SK-N-SH treated with all-trans-retinoic acid at 6 μM for 48 hours (cell line): ENCODE data around the gene ZNF22.

Source experiments
- ATAC-seq: fragments of 200-7000 bp; cut with Tn5 transposase; 3 replicates; pipeline ENCODE4 v1.9.1; 2020; ENCODE audit warnings: mild to moderate bottlenecking, moderate library complexity
- BACH2 ChIP-seq: fragments of 250-450 bp; sonication (Bioruptor Pico); IDR thresholded peaks from 2 replicates; pipeline ENCODE4 v1.9.0; 2021; ENCODE audit warnings: mild to moderate bottlenecking, borderline replicate concordance
- GLIS3 ChIP-seq: fragments of 250-450 bp; sonication (Bioruptor Pico); IDR thresholded peaks from 2 replicates; pipeline ENCODE4 v1.5.0; 2020; ENCODE audit warnings: mild to moderate bottlenecking, moderate library complexity
- ISL1 ChIP-seq: fragments of 250-450 bp; sonication (Bioruptor Pico); IDR thresholded peaks from 2 replicates; pipeline ENCODE4 v2.1.2; 2022; ENCODE audit warnings: mild to moderate bottlenecking, moderate library complexity
- PPARA ChIP-seq: fragments of 250-450 bp; sonication (Bioruptor Pico); IDR thresholded peaks from 2 replicates; pipeline ENCODE4 v1.5.0; 2020; ENCODE audit warnings: mild to moderate bottlenecking, borderline replicate concordance
- RARB ChIP-seq: fragments of 250-450 bp; sonication (Bioruptor Pico); IDR thresholded peaks from 2 replicates; pipeline ENCODE4 v1.8.0; 2021; ENCODE audit warnings: mild to moderate bottlenecking, moderate library complexity
- SNAI2 ChIP-seq: fragments of 250-450 bp; sonication (Bioruptor Pico); IDR thresholded peaks from 2 replicates; pipeline ENCODE4 v1.5.0; 2020; ENCODE audit warnings: mild to moderate bottlenecking, moderate library complexity
- ZFP3 ChIP-seq: fragments of 250-450 bp; sonication (Bioruptor Pico); IDR thresholded peaks from 2 replicates; pipeline ENCODE4 v1.5.0; 2020; ENCODE audit warnings: mild to moderate bottlenecking, moderate library complexity
- ZFP30 ChIP-seq: fragments of 450-650 bp; formaldehyde crosslinking; IDR thresholded peaks from 2 replicates; pipeline ENCODE4 v1.5.0; 2022; ENCODE audit warnings: mild to moderate bottlenecking, moderate library complexity
- ZNF70 ChIP-seq: fragments of 450-650 bp; formaldehyde crosslinking; IDR thresholded peaks from 2 replicates; pipeline ENCODE4 v1.5.0; 2020; ENCODE audit warnings: mild to moderate bottlenecking, moderate library complexity
- ZNF8 ChIP-seq: fragments of 450-650 bp; formaldehyde crosslinking; IDR thresholded peaks from 2 replicates; pipeline ENCODE4 v1.5.0; 2020; ENCODE audit warnings: mild to moderate bottlenecking, moderate library complexity
- TF ChIP-seq, protein P1 (sequence below): fragments of 250-450 bp; sonication (Bioruptor Pico); IDR thresholded peaks from 2 replicates; pipeline ENCODE4 v1.5.0; 2020; ENCODE audit warnings: mild to moderate bottlenecking, moderate library complexity
- TF ChIP-seq, protein P2 (sequence below): fragments of 250-450 bp; sonication (Bioruptor Pico); IDR thresholded peaks from 2 replicates; pipeline ENCODE4 v1.8.0; 2020; ENCODE audit warnings: mild to moderate bottlenecking, moderate library complexity, borderline replicate concordance
- TF ChIP-seq, protein P3 (sequence below): fragments of 250-450 bp; sonication (Bioruptor Pico); IDR thresholded peaks from 2 replicates; pipeline ENCODE4 v1.8.0; 2021; ENCODE audit warnings: low read depth, mild to moderate bottlenecking, moderate library complexity, borderline replicate concordance
- TF ChIP-seq, protein P4 (sequence below): fragments of 250-450 bp; sonication (Bioruptor Pico); IDR thresholded peaks from 2 replicates; pipeline ENCODE4 v1.5.1; 2021; ENCODE audit warnings: mild to moderate bottlenecking, moderate library complexity
- TF ChIP-seq, protein P5 (sequence below): fragments of 250-450 bp; sonication (Bioruptor Pico); IDR thresholded peaks from 2 replicates; pipeline ENCODE4 v1.5.1; 2020; ENCODE audit warnings: low read depth, mild to moderate bottlenecking, moderate library complexity

ZNF22 gene

DNA sequence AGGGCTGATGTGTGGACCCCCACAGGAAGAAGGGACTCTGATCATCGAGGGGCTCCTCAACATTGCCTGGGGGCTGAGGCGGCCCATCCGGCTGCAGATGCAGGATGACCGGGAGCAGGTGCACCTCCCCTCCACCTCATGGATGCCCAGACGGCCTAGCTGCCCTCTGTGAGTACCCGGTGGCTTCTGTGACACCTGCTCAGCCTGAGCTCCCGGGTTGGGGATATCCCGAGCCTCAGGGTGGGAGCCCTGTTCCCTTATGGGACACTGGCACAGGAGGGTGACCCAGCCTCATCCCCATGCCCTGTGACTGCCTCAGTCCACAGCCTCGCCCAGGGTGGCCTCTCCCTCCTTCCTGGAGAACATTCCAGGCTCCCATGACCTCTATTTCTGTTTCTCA, 18.2 kb upstream of the ZNF22 start:
- no peak for ATAC-seq

DNA sequence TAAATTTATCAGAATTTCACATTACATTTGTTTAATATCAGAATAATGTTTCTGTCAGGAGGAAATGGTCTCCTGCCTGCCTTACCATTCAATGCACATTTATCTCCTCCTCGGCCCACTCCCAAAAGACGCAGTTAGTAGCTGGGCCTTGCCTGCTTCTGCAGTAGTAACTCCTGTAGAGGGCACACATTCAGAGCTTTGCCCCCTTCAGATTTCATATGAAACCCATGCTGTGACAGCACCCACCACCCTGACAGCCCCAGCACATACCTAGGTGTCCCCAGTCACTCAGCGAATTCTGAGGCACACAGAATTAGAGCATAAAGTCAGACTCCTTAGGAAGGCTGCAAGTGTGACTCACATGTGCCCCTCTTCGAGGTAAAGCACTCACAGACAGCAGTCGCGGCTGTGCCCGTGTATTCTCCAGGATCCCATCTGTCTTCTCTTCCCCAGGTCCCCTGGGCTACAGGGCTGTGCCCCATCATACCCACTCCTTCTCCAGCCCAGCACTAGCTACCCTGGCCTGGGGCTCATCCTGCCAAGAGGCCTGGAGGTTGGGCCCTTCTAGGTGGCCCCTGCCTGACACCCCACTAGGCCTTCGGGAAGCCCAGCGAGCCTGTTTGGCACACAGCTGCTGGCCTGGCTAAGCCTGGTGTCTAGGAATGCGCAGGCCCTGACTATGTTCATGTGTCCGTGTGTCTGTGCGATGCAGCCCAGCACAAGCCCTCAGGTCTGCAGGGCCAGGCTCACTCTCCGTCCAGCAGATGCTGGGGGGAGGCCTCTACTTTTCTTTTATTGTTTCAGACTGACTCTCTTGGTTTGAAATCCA, 17.4 kb upstream of the ZNF22 start:
- ATAC-seq = no peak
- TF ChIP-seq ZNF8 (CRISPR knock-in tag) (no peak), ZFP30 (CRISPR knock-in tag) (no peak), PPARA (CRISPR knock-in tag) (no peak), ZFP3 (no peak)
- TF ChIP-seq, protein P1, sequence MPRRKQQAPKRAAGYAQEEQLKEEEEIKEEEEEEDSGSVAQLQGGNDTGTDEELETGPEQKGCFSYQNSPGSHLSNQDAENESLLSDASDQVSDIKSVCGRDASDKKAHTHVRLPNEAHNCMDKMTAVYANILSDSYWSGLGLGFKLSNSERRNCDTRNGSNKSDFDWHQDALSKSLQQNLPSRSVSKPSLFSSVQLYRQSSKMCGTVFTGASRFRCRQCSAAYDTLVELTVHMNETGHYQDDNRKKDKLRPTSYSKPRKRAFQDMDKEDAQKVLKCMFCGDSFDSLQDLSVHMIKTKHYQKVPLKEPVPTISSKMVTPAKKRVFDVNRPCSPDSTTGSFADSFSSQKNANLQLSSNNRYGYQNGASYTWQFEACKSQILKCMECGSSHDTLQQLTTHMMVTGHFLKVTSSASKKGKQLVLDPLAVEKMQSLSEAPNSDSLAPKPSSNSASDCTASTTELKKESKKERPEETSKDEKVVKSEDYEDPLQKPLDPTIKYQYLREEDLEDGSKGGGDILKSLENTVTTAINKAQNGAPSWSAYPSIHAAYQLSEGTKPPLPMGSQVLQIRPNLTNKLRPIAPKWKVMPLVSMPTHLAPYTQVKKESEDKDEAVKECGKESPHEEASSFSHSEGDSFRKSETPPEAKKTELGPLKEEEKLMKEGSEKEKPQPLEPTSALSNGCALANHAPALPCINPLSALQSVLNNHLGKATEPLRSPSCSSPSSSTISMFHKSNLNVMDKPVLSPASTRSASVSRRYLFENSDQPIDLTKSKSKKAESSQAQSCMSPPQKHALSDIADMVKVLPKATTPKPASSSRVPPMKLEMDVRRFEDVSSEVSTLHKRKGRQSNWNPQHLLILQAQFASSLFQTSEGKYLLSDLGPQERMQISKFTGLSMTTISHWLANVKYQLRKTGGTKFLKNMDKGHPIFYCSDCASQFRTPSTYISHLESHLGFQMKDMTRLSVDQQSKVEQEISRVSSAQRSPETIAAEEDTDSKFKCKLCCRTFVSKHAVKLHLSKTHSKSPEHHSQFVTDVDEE = no peak
- TF ChIP-seq, protein P2, sequence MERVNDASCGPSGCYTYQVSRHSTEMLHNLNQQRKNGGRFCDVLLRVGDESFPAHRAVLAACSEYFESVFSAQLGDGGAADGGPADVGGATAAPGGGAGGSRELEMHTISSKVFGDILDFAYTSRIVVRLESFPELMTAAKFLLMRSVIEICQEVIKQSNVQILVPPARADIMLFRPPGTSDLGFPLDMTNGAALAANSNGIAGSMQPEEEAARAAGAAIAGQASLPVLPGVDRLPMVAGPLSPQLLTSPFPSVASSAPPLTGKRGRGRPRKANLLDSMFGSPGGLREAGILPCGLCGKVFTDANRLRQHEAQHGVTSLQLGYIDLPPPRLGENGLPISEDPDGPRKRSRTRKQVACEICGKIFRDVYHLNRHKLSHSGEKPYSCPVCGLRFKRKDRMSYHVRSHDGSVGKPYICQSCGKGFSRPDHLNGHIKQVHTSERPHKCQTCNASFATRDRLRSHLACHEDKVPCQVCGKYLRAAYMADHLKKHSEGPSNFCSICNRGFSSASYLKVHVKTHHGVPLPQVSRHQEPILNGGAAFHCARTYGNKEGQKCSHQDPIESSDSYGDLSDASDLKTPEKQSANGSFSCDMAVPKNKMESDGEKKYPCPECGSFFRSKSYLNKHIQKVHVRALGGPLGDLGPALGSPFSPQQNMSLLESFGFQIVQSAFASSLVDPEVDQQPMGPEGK = no peak

More for the DNA sequence above, 18.2 kb upstream of the ZNF22 start:
- TF ChIP-seq PPARA (CRISPR knock-in tag) = no peak
- TF ChIP-seq, protein P2 = no peak
- TF ChIP-seq, protein P3, sequence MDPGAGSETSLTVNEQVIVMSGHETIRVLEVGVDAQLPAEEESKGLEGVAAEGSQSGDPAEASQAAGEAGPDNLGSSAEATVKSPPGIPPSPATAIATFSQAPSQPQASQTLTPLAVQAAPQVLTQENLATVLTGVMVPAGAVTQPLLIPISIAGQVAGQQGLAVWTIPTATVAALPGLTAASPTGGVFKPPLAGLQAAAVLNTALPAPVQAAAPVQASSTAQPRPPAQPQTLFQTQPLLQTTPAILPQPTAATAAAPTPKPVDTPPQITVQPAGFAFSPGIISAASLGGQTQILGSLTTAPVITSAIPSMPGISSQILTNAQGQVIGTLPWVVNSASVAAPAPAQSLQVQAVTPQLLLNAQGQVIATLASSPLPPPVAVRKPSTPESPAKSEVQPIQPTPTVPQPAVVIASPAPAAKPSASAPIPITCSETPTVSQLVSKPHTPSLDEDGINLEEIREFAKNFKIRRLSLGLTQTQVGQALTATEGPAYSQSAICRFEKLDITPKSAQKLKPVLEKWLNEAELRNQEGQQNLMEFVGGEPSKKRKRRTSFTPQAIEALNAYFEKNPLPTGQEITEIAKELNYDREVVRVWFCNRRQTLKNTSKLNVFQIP = no peak
- no peak for TF ChIP-seq SNAI2 (CRISPR knock-in tag)
- no peak for TF ChIP-seq ZNF8 (CRISPR knock-in tag)
- TF ChIP-seq GLIS3 = no peak
- no peak for TF ChIP-seq BACH2 (CRISPR knock-in tag)
- TF ChIP-seq ISL1 (CRISPR knock-in tag) = no peak
- TF ChIP-seq ZNF70 = no peak
- TF ChIP-seq RARB (CRISPR knock-in tag) = no peak
- TF ChIP-seq, protein P4, sequence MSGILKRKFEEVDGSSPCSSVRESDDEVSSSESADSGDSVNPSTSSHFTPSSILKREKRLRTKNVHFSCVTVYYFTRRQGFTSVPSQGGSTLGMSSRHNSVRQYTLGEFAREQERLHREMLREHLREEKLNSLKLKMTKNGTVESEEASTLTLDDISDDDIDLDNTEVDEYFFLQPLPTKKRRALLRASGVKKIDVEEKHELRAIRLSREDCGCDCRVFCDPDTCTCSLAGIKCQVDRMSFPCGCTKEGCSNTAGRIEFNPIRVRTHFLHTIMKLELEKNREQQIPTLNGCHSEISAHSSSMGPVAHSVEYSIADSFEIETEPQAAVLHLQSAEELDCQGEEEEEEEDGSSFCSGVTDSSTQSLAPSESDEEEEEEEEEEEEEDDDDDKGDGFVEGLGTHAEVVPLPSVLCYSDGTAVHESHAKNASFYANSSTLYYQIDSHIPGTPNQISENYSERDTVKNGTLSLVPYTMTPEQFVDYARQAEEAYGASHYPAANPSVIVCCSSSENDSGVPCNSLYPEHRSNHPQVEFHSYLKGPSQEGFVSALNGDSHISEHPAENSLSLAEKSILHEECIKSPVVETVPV (CRISPR knock-in tag) = no peak
- TF ChIP-seq, protein P5, sequence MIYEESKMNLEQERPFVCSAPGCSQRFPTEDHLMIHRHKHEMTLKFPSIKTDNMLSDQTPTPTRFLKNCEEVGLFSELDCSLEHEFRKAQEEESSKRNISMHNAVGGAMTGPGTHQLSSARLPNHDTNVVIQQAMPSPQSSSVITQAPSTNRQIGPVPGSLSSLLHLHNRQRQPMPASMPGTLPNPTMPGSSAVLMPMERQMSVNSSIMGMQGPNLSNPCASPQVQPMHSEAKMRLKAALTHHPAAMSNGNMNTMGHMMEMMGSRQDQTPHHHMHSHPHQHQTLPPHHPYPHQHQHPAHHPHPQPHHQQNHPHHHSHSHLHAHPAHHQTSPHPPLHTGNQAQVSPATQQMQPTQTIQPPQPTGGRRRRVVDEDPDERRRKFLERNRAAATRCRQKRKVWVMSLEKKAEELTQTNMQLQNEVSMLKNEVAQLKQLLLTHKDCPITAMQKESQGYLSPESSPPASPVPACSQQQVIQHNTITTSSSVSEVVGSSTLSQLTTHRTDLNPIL (CRISPR knock-in tag) = no peak
- TF ChIP-seq ZFP30 (CRISPR knock-in tag) = no peak
- TF ChIP-seq, protein P1 = no peak
